ENCODE measurements around the gene MTCH1.
A peak's percentile ranks its signal among the peaks of the same experiment; 100 is the strongest.
"Not testable (repeated sequence)": the region's sequence is repeated elsewhere in the genome, so short reads cannot be mapped to it uniquely, and the experiment has no call there.

Gene MTCH1

GRCh38 chr6:36990401-36990800, 4.4 kb upstream of the MTCH1 start:
- DNase-seq, result not testable (repeated sequence)

- DNase-seq, result no peak
Measured at GRCh38 chr6:36989264-36989663, 3.3 kb upstream of the MTCH1 start.

GRCh38 chr6:36986704-36987047, 680 bp upstream of the MTCH1 start:
- DNase-seq, result no peak

- DNase-seq, result no peak
Measured at GRCh38 chr6:36985417-36985807, 584 bp downstream of the MTCH1 start.

GRCh38 chr6:36984581-36985416, 1.2 kb downstream of the MTCH1 start:
- peak; percentile 80 to 82 for DNase-seq

GRCh38 chr6:36983538-36983937, 2.5 kb downstream of the MTCH1 start:
- DNase-seq, result no peak

- DNase-seq, result no peak
Measured at GRCh38 chr6:36980876-36981619, 4.9 kb downstream of the MTCH1 start.

GRCh38 chr6:36980129-36980528, 5.9 kb downstream of the MTCH1 start:
- DNase-seq, result no peak

- DNase-seq, result peak; percentile 24 to 59
Measured at GRCh38 chr6:36979347-36979742, 6.7 kb downstream of the MTCH1 start.

- no peak for DNase-seq
Measured at GRCh38 chr6:36978421-36979346, 7.3 kb downstream of the MTCH1 start.

- DNase-seq, result peak in 1 of 2 donors; percentile 27
Measured at GRCh38 chr6:36977470-36977941, 8.5 kb downstream of the MTCH1 start.

GRCh38 chr6:36976931-36977330, 9.1 kb downstream of the MTCH1 start:
- no peak for DNase-seq

- no peak for DNase-seq
Measured at GRCh38 chr6:36976509-36976908, 9.5 kb downstream of the MTCH1 start.

- DNase-seq, result no peak
Measured at GRCh38 chr6:36976007-36976264, 10.1 kb downstream of the MTCH1 start.

GRCh38 chr6:36975231-36976006, 10.6 kb downstream of the MTCH1 start:
- DNase-seq, result no peak

GRCh38 chr6:36973647-36974046, 12.3 kb downstream of the MTCH1 start:
- no peak for DNase-seq

- DNase-seq, result no peak
Measured at GRCh38 chr6:36973190-36973589, 12.8 kb downstream of the MTCH1 start.

GRCh38 chr6:36971921-36972673, 13.9 kb downstream of the MTCH1 start:
- DNase-seq, result no peak

GRCh38 chr6:36970892-36971842, 14.8 kb downstream of the MTCH1 start:
- DNase-seq, result no peak
